ENCODE results near the gene ANKHD1.

DNA sequence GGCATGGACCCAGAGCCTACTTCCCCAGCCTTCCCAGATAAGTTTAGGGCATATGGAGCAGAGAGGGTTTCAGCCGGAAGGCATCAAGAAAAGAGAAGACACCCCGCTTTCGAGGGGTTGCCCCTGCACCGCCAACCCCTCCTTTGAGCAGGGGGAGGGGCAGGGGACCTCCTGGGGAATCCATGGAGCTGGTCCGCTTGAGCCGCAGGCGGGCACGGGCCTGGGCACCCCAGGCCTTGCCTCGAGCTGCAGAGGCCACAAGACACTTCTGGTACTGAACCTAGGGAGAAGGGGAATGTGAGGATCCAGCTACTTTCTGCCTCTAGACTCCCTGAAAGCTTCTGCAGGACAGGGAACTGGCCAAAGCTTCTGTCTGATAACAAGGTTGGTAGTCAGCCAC is 156.9 kb downstream of the ANKHD1 start:
- TF ChIP-seq POLR2A (IDR thresholded peaks at IDR 0.05) (no peak), POLR2AphosphoS5 (IDR thresholded peaks at IDR 0.05) (no peak)
- TF ChIP-seq, protein P1, sequence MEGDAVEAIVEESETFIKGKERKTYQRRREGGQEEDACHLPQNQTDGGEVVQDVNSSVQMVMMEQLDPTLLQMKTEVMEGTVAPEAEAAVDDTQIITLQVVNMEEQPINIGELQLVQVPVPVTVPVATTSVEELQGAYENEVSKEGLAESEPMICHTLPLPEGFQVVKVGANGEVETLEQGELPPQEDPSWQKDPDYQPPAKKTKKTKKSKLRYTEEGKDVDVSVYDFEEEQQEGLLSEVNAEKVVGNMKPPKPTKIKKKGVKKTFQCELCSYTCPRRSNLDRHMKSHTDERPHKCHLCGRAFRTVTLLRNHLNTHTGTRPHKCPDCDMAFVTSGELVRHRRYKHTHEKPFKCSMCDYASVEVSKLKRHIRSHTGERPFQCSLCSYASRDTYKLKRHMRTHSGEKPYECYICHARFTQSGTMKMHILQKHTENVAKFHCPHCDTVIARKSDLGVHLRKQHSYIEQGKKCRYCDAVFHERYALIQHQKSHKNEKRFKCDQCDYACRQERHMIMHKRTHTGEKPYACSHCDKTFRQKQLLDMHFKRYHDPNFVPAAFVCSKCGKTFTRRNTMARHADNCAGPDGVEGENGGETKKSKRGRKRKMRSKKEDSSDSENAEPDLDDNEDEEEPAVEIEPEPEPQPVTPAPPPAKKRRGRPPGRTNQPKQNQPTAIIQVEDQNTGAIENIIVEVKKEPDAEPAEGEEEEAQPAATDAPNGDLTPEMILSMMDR (IDR thresholded peaks at IDR 0.05) = no peak

Data from prostate gland (tissue), 2 donors.